ENCODE results near the gene FGF18. TPM values are rescaled to one million over a fixed set of nuclear protein-coding genes. Genes with fewer than 3 reads are reported as not detected.

FGF18 gene
- total and polyA plus RNA-seq, 9 donors, result 0.27 to 7.9 (median 0.53) TPM; not detected in 1

GRCh38 chr5:171457208-171457981 is 37.9 kb downstream of the FGF18 start:
- Histone ChIP-seq H3K27ac (no peak overlapping the region), H3K9me3 (no peaks in the 10 kb centered on the region), H3K4me1 (ENCODE audit: insufficient read depth) (no peaks in the 10 kb centered on the region), H3K27me3 (no peaks in the 10 kb centered on the region), H3K4me3 (no peak overlapping the region), H3K36me3 (no peaks in the 10 kb centered on the region)
- 92 to 94% (median 93%) methylated on average over 25 of the region's 25 CpGs for WGBS, 3 donors
- TF ChIP-seq CTCF (IDR thresholded peaks at IDR 0.05), result no peak
- TF ChIP-seq EP300 (IDR thresholded peaks at IDR 0.05), result no peak
- no peak for TF ChIP-seq POLR2A (IDR thresholded peaks at IDR 0.05)
- DNase-seq, result no peak
- intact Hi-C loops (cut with DNase I), result no loop called here

- Histone ChIP-seq H3K36me3 (no peaks in the 10 kb centered on the region), H3K4me1 (ENCODE audit: insufficient read depth) (no peaks in the 10 kb centered on the region), H3K27me3 (no peaks in the 10 kb centered on the region), H3K9me3 (no peaks in the 10 kb centered on the region), H3K27ac (no peak overlapping the region), H3K4me3 (no peak overlapping the region)
- TF ChIP-seq EP300 (IDR thresholded peaks at IDR 0.05) (no peak), POLR2A (IDR thresholded peaks at IDR 0.05) (no peak), CTCF (IDR thresholded peaks at IDR 0.05) (no peak)
- WGBS, 3 donors, result 63 to 79% (median 73%) methylated on average over 6 of the region's 6 CpGs
- intact Hi-C loops (cut with DNase I), result no loop called here
- DNase-seq, result no peak
Observed at GRCh38 chr5:171459839-171460238, 40.4 kb downstream of the FGF18 start.

GRCh38 chr5:171462136-171462927 is 42.9 kb downstream of the FGF18 start:
- DNase-seq, result no peak
- no peak overlapping the region for H3K27ac ChIP-seq
- no peaks in the 10 kb centered on the region for H3K9me3 ChIP-seq
- no peak overlapping the region for H3K4me3 ChIP-seq
- H3K36me3 ChIP-seq, result no peaks in the 10 kb centered on the region
- intact Hi-C loops (cut with DNase I), result no loop called here
- TF ChIP-seq EP300 (IDR thresholded peaks at IDR 0.05) (no peak), POLR2A (IDR thresholded peaks at IDR 0.05) (no peak), CTCF (IDR thresholded peaks at IDR 0.05) (no peak)
- no peaks in the 10 kb centered on the region for H3K4me1 ChIP-seq (ENCODE audit: insufficient read depth)
- H3K27me3 ChIP-seq, result no peaks in the 10 kb centered on the region
- WGBS, 3 donors, result 63 to 76% (median 65%) methylated on average over 15 of the region's 15 CpGs

GRCh38 chr5:171462928-171463861 is 43.7 kb downstream of the FGF18 start:
- H3K36me3 ChIP-seq, result no peaks in the 10 kb centered on the region
- H3K27me3 ChIP-seq, result no peaks in the 10 kb centered on the region
- 79 to 86% (median 82%) methylated on average over 11 of the region's 11 CpGs for WGBS, 3 donors
- H3K4me3 ChIP-seq, result no peak overlapping the region
- TF ChIP-seq POLR2A (IDR thresholded peaks at IDR 0.05), result no peak
- TF ChIP-seq CTCF (IDR thresholded peaks at IDR 0.05), result no peak
- TF ChIP-seq EP300 (IDR thresholded peaks at IDR 0.05), result no peak
- H3K27ac ChIP-seq, result no peak overlapping the region
- H3K4me1 ChIP-seq (ENCODE audit: insufficient read depth), result no peaks in the 10 kb centered on the region
- DNase-seq, result no peak
- H3K9me3 ChIP-seq, result no peaks in the 10 kb centered on the region
- intact Hi-C loops (cut with DNase I), result no loop called here
